HG03095 (cell line): ENCODE data around the gene SLC24A4.

Source experiments
- ATAC-seq: cut with Tn5 transposase; IDR thresholded peaks from one replicate; pipeline ENCODE4 v1.9.1; 2021; ENCODE audit warnings: moderate library complexity; ENCODE audit not compliant: unreplicated experiment

SLC24A4 gene

DNA sequence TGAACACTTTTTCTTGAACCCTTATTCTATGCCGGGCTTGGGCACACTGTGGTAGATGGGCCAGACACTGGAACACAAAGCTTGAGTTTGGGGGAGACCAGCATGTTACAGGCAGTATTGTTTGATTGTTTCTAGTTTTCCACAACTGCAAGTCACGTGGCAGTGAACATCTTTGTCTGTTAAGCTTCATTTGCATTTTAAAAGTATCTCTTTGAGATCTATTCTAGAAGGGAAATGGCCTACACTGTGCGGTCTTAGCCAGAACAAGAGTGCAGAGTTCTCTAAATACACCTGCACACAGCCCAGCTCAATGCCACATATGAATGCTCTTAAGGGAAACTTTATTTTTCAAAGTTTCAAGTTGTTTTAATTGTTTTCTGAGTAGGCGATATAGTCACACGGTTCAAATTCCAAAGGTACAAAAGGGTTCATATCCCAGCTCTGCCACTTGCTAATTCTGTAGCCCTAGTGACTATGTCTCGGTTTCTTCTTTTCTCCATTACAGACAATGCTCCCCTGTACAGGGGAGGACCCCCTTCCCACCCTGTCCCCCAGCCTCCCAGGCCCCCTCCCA, 215.5 kb downstream of the SLC24A4 start:
- ATAC-seq = peak; percentile 77

DNA sequence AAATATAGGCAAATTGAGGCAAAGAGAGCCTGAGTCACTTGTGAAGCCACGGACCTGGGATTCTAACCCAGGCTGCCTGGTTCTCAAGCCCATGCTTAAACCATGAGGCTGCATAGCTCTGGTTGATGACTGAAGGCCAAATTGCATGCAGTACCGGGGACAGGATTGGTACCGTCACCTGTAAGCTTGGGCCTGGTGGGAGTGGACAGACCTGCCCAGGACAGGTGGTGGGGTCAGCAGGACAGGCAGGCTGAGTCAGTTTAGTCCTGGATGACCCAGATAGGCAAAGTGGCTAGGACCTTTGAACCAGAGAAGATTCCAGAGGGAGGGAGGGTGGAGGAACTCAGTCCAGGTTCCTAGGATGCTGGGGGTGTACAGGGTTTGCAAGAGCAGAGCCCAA, 216.5 kb downstream of the SLC24A4 start:
- ATAC-seq = no peak

DNA sequence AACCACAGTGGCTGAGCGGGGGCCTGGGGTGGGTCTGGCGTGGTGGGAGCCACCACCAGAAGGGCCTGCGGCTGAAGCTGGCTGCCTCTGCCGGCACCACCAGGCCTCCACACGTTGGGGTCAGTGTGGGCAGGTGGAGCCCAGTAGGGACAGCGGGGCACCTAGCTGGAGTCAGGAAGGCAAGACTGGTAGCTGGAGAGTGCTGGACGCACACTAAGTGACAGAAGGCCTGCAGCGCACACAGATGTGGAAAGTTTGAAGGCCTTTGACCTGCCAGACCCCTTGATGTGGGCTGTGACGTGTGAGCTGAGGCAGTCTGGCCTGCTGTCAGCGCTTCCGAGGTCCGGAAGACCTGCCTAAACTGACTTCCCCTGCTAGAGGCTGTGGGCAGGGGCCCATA, 216.9 kb downstream of the SLC24A4 start:
- no peak for ATAC-seq

DNA sequence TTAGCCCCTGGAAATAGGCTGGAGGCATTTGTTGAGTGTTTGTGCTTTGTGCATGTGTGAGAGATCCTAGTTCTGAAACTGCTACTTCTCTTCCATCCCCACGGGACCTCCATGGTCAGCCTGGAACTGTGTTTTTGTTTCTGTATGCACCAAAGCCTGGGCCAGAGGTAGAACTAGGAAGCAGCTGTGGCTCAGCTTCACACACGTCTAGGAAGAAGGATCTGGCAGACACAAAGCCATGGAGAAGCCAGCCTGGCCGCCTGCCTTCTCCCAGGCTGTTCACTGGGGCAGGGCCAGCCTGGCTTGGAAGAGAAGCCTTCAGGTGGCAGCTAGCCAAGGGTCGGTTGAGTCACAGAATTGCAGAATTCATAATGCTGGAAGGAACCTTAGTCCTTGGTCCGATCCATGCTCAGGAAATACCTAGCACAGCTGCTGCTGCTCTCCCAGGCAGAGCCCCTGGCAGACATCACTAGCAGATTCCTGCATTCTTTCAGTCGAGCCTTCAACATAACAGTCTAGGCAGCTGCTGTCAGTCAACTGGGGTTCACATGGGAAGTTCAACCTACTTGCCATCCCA, 217.6 kb downstream of the SLC24A4 start:
- no peak for ATAC-seq

DNA sequence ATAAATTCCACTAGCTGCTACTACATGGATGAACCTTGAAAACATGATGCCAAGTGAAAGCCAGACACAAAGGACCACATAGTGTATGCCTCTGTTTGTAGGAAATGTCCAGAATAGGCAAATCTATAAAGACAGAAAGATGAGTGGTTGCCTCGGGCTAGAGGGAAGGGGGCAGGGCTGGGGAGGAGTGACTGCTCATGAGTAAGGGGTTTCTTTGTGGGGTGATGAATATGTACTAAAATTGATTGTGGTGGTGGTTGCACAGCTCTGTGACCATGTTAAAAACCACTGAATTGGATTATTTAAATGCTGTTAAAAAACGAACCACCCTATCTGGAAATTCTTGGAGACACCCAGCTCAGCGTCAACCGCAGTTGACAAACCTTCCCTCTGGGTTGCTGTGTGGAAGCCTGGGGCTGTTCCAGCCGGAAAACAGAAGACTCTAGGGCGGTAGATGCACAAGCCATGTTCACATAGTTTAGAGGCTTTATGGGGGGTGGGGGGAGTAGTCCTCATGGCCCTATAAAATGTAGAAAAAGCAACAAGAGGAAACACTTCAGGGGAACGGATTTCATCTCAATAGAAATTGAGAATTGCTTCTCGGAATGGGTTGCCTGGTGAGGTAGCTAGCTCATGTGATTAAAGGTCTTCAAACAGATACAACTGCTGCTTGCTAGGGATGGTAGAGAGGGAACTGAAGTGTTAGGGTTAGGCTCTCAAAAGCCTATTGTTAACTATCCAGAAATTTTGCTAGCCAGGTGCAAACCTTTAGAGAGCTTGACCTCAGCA, 220.0 kb downstream of the SLC24A4 start:
- ATAC-seq = no peak

- no peak for ATAC-seq
These were observed 221.2 kb downstream of the SLC24A4 start for GRCh38 chr14:92544051-92544720.

GRCh38 chr14:92546347-92547053, 223.5 kb downstream of the SLC24A4 start:
- ATAC-seq = no peak

GRCh38 chr14:92549105-92549858, 226.3 kb downstream of the SLC24A4 start:
- ATAC-seq = no peak

DNA sequence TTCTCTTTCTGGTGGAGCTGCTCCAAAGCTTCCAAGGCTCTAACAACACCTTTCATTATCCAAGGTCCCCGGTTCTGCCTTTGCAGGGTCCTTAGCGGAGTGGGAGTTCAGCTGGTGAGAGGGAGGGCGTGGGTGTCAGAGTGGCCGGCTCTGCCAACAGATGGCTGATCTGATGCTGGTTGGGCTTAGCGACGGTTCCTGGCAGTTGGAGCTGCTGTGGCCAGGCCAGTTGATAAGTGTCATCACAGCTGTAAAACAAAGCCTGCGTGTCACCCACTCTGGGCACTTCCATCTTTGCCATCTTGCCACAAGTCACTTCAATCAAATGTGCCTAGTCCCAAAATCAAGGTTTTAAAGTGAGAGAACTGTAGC, 226.9 kb downstream of the SLC24A4 start:
- no peak for ATAC-seq
